ENCODE measurements around the gene DHRS7B. TPM values are rescaled to one million over a fixed set of nuclear protein-coding genes. Genes with fewer than 3 reads are reported as not detected.
"Not testable (repeated sequence)": the region's sequence is repeated elsewhere in the genome, so short reads cannot be mapped to it uniquely, and the experiment has no call there.

The DHRS7B gene
- polyA plus RNA-seq, 1 donor, result 40.5 TPM

DNA sequence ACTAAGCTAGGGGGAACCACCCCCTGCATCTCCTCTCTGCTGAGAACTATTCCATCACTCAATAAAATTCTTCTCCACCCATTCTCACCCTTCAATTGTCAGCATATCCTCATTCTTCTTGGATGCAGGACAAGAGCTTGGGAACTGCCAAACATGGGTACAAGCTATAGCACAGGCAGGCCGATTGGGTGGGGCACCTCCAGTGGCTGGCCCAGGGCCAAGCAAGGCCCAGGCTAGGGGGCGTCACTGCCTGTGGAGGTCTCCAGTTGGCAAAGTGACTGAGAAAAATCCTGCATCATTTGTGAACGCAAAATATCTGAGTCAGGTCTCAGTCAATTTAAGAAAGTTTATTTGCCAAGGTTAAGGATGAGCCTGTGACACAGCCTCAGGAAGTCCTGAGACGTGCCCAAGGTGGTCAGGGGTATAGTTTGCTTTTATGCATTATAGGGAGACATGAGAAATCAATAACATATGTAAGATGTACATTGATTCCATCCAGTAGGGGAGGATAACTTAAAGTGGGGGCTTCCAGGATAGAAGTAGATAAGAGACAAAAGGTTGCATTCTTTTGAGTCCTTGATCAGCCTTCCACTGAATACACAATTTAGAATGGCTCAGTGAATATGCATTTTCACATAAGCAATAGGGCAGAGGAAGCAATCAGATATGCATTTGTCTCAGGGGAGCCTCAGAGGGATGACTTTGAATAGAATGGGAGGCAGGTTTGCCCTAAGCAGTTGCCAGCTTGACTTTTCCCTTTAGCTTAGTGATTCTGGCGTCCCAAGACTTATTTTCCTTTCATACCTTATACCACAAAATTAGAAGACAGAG, 21.5 kb upstream of the DHRS7B start:
- DNase-seq, result no peak

DNA sequence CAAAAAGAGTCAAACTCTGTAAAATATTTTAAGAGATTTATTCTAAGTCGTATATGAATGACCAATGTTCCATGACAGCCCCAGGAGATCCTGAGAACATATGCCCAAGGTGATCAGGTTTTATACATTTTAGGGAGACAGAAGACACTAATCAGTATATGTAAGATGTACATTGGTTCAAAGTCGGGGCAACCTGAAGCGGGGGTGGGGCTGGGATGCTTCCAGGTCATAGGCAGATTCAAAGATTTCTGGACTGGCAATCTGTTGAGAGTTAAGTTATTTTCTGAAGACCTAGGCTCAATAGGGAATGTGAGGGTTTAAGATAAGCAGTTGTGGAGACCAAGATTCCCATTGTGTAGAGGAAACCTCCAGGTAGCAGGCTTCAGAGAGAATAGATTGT, 20.4 kb upstream of the DHRS7B start:
- DNase-seq, result no peak

DNA sequence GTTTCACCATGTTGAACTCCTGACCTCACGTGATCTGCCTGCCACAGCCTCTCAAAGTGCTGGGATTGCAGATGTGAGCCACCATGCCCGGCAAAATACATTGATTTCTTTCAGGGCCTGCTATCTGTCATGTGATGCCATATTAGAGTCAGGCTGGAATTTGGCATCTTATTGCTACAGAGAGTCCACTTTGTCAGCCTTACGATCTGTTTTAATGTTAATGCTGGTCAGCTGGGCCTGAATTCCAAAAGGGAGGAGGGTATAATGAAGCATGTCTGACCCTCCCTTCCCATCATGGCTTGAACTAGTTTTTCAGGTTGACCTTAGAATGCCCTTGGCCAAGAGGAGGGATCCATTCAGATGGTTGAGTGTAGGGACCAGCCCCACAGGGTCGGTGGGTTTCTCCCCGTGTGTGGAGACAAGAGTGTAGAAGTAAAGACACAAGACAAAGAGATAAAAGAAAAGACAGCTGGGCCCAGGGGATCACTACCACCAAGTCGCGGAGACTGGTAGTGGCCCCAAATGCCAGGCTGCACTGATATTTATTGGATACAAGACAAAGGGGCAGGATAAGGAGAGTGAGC, 19.6 kb upstream of the DHRS7B start:
- not testable (repeated sequence) for DNase-seq

DNA sequence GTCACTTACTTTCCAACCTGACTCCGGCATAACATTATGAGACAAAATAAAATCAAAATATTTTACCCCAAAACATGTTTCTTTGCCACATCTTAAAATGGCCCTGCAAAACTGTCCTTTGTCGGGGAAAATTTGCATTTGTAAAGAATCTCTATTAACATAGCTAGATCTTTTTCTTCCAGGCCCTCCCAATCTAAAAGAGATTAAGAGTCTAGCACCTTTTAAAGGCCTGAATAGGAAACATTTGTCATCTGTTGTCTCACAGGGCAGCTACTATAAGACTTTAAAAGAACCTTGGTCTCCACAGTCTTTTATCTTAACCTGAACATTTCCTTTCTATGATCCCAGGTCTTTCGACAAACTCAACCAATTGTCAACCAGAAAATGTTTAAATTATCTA, 18.1 kb upstream of the DHRS7B start:
- DNase-seq, result no peak

DNA sequence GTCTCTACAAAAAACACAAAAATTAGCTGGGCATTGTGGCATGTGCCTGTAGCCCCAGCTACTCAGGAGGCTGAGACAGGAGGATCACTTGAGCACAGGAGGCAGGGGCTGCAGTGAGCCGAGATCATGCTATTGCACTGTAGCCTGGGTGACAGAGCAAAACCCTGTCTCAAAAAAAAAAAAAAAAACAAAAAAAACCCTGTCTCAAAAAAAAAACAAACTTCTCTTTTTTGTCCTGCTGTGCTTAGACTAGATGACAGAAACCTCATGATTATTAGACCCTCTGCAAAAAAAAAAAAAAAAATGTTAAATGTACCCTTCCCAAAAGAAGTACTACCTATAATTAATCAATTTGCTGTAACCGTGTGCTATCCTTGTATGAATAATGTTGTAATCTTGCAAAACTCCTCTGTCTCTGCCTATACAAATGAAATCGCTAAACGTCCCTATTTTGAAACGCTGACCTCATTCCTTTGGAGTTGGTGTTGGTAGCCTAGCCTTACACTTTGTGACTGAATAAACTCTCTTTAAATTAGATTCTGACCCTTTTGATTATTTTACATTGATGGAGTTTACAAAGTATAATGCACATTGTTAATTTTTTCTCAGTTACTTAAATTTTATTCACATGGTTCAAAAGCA, 13.6 kb upstream of the DHRS7B start:
- no peak for DNase-seq

DNA sequence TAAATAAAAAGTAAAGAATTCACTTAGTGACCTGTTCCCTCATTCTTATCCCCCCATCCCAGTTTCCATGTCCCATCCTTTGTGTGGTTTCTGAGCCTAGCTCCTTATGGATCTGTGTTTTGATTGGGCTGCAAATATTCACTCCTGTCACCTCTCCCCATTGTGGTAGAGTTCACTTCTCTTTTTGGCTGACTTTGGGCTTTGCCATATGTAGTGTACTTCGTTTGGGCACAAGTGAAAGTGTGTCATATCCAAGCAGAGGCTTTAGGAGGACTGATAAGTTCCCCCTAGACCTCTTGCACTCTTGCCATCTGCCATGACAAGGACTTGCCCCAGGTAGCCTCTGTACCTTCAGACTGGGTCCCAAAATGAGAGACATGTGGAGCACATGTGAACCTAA, 13.0 kb upstream of the DHRS7B start:
- DNase-seq, result no peak

DNA sequence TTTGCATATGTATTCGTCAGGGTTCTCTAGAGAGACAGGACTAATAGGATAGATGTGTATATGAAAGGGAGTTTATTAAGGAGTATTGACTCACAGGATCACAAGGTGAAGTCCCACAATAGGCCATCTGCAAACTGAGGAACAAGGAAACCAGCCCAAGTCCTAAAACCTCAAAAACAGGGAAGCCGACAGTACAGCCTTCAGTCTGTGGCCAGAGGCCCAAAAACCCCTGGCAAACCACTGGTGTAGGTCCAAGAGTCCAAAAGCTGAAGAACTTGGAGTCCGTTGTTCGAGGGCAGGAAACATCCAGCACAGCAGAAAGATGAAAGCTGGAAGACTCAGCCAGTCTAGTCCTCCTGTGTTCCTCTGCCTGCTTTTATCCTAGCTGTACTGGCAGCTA, 12.0 kb upstream of the DHRS7B start:
- DNase-seq, result not testable (repeated sequence)

DNA sequence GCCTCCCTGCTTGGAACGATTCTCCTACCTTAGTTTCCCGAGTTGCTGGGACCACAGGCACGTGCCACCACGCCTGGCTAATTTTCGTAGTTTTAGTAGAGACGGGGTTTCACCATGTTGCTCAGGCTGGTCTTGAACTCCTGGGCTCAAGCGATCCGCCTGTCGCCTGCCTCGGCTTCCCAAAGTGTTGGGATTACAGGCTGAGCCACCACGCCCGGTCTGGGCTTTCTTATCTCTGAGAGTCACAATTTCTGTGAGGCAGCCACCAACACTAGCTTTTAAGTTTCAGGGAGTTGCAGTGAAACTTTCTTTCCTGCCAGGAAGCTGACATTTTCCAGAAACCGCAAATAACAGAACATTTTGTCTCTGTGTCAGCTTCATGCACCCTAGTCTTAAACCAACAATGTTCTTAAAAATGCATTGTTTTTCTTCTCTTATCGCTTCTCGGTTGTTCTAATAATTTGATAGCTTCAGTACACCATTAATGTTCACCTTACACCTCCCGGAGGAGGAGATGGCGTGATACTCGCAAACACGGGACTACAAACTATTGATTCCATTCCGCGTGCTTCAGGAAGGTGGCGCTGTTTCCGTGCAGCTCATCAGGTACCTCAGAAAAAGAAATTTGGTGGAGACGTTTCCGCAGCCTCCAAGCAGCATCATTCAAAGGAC, 7.4 kb upstream of the DHRS7B start:
- peak; percentile 59 for DNase-seq

DNA sequence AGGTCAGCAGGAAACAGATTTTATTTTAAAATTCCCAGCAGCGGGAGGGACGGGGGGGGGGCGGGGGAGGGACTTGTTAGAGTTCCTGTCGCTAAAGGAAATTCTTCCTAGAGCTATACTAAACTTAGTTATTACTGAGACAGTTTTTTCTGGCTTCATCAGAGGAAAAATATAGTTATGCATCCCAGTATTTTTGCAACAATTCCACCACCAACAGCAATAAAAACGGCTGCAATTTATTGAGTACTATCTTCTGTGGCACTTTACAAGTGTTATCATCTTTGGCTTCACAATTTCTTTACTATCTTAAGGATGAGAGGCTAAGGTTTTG, 6.9 kb upstream of the DHRS7B start:
- no peak for DNase-seq

DNA sequence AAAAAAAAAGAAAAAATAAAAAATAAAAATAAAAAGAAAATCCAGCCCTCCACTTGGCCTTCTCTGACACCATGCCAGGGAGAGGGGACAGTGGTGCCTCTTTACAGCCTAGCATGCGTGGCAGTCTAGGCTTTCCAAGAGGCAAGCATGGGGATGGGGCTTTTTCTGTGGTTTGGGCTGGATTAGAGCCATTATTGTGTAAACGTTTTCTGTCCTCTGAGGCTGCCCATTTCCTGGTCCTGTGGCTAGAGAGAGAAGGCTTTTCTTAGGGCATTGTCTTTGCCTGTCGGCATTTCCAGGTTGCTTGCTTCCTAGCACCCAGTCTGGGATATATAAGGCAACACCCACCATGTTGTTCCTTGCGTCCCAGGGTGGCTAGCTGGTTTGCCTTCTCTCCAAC, 2.7 kb upstream of the DHRS7B start:
- no peak for DNase-seq

DNA sequence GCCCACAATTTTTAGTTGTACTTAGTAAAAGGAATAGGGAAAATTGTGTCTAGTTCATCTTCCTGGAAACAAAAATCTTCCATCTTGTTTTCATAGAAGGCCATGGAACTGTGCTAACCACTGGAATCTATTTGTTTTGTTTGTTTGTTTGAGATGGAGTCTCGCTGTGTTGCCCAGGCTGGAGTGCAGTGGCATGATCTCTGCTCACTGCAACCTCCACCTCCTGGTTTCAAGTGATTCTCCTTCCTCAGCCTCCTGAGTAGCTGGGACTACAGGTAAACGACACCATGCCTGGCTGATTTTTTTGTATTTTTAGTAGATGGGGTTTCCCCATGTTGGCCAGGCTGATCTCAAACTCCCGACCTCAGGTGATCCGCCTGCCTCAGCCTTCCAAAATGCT, 2.2 kb upstream of the DHRS7B start:
- not testable (repeated sequence) for DNase-seq

DNA sequence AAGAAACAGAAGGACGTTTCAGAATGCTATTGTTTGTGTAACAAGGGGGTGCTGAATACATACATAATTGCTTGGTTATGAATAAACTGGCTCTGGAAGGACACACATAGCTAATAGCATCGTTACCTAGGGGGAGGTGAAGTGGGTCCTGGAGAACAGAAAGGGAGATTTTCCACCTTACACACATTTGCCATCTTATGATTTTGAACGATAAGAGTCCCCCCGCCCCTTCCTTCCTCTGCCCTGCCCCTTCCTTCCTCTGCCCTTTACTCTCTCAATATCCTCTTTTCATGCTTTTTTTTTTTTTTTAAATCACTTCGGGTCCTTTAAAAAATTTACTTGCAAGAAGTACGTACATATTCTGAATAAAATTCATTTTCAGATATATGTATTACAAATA, 902 bp upstream of the DHRS7B start:
- DNase-seq, result no peak

DNA sequence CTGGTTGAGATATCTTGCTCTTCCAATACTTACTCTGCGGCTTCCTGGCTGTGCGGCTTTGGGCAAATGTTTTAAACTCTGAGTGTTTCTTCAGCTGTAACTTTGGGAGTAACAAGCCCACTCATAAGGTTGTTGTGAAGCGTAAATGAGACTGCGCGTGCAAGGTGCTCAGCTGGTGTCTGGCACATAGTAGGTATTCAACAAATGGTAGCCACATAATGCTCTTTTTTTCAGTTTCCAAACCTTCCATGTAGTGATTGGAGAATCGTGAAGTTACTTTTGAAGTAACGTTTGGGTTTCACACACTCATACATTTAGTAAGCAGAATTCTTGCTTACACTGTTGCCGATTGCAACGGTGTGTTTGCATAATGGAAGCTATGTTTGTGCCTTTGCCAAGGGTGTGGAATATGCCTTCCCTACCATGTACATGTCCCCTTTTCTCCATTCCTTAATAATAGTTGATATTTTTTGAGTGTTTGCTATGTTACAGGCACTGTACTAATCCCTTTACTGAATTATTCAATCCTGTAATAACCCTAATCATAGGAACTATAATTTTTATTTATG, 829 bp downstream of the DHRS7B start:
- DNase-seq, result no peak

DNA sequence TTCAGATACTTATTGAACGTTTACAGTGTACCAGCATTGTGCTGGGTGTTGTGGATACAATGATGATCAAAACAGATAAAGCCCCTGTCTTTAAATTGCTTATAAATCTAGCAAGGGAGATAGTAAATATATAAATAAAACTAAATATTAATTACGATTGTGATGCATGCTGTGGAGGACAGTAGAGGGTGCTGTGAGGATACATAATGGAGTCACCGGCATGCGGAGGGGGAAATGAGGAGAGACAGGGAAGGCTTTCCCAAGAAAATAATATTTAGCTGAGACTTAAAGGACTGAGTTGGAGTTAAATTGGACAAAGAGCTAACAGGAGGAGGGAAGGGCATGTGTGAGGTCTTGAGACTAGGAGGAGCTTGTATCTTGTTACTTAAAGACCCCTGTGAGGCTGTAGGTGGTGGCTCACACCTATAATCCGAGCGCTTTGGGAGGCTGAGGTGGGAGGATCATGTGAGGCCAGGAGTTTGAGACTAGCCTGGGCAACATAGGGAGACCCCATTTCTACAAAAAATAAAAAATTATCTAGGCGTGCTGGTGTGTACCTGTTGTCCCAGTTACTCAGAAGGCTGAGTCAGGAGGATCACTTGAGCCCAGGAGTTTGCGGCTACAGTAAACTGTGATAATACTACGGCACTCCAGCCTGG, 2.4 kb downstream of the DHRS7B start:
- DNase-seq, result no peak

DNA sequence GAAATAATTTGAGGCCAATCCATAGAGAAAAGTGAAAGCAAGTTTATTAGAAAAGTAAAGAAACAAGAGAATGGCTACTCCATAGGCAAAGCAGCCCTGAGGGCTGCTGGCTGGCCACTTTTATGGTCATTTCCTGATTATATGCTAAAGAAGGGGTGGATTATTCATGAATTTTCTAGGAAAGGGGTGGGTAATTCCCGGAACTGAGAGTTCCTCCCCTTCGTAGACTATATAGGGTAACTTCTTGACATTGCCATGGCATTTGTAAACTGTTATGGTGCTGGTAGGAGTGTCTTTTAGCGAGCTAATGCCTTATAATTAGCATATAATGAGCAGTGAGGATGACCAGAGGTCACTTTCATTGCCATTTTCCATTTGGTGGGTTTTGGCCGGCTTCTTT, 4.4 kb downstream of the DHRS7B start:
- DNase-seq, result no peak

DNA sequence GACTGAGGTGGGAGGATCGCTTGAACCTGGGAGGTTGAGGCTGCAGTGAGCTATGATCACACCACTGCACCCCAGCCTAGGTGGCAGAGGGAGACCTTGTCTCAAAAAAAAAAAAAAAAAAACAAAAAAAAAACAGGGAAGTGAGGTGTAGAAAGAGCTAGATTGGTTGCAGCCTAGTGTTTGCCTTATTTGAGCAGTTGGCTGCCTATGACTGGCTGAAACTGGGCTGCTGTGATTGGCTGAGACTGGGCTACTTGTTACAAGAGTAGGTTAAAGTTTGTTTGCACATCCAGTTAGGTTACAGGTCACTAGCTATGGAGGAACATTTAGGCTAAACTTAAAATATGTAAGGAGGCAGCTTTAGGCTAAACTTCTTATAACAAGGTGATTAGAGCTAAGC, 5.7 kb downstream of the DHRS7B start:
- DNase-seq, result no peak

DNA sequence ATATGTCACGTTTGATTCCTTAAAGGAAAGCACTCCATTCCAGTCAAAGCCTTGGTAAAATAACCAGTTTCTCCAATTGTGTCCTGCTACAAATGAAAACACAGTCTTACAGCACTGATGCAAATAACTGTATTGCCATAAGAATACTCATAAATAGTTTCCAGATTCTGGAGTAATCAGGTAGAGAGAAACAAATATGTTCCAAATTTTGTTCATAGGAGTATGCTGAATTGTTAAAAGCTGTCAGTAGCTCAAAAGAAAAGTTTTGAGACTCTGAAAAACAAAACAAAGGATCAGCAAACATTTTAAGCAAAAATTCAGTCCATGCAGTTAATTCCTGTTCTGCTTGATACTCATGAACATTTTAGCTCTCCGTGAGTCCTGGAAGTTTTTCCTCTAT, 7.8 kb downstream of the DHRS7B start:
- no peak for DNase-seq

DNA sequence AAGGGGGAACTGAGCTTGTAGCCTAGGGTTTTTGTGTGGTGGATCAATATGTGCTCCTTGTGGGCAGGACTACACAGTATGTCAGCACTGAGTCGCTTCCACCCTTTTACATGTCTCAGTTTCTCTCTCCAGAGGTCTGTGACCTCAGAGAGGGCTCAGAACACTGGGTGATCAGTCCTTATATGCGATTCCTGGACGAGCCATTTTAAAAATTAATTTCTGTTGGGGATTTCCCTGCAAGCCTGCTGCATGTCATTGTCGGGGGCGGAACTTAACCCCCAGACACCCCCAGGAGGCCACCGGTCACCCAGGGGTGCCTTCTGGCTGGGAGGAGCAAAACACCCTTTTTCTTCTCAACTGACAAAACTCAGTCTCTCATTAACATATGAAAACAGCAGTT, 14.1 kb downstream of the DHRS7B start:
- DNase-seq, result no peak

DNA sequence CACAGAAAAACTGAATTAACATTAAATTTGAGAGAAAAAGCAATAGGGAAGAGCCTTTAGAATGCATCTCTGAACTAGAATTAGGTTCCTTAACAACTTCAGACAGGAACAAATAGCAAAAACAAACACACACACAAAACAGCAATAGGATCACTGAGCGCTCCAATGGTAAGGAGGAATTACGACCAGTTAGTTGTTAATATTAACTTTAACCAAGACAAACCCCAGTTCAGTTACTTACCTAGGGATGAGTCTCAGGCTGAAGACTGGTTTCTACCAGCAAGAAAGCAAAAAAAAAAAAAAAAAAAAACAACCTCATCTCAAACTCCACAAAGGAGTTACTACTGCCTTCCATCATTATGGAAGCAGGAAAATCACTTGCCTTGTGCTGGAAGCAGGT, 14.6 kb downstream of the DHRS7B start:
- DNase-seq, result no peak

DNA sequence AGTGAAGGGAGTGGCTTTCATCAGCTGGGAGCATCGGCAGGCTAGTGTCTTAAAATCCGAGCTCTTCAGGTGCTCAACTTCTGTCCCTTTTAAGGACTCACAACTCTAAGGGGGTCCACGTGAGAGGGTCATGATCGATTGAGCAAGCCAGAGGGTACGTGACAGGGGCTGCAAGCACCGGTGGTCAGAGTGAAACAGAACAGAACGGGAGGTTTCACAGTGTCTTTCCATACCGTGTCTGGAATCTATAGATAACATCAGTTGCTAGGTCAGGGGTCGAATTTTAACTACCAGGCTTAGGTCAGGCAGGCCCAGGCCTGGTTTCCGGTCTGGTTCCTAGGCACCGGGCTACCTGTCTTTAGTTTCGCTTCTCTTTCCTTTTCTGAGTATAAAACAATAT, 15.3 kb downstream of the DHRS7B start:
- not testable (repeated sequence) for DNase-seq

DNA sequence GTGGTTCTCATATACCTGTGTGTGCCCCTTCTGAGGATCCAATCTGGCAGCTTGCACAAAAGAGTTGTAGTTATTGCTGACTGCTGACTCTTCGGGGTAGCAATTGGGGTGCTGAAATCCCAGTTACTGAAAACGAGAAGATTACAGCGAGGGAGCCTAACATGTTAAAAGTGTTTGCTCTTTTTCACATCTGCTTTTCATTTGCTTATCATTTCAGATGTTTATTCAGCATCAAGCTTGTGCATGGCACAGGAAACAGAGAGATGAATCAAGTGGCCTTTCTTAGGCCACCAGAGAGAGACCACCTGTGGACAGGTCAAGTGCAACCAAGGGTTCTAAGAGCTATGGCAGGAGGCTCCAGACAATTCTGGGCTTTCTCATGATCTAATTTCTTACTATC, 16.9 kb downstream of the DHRS7B start:
- DNase-seq, result no peak

DNA sequence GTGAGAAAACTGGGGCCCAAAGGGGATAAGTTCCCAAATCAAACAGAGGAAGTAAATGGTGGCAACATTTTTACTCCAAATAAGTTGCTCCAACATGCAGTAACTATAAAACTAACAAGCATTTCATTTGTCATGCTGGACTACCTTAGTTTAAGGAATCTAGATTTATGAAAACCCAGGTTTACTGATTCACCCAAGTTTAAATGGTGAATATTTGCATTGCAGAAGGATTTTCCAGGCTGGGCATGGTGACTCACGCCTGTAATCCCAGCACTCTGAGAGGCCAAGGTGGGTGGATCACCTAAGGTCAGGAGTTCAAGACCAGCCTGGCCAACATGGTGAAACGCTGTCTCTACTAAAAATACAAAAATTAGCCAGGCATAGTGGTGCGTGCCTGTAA, 17.5 kb downstream of the DHRS7B start:
- DNase-seq, result not testable (repeated sequence)
